ENCODE data around the gene FAF2.
"Not testable (repeated sequence)": the region's sequence is repeated elsewhere in the genome, so short reads cannot be mapped to it uniquely, and the experiment has no call there.

The FAF2 gene, protein sequence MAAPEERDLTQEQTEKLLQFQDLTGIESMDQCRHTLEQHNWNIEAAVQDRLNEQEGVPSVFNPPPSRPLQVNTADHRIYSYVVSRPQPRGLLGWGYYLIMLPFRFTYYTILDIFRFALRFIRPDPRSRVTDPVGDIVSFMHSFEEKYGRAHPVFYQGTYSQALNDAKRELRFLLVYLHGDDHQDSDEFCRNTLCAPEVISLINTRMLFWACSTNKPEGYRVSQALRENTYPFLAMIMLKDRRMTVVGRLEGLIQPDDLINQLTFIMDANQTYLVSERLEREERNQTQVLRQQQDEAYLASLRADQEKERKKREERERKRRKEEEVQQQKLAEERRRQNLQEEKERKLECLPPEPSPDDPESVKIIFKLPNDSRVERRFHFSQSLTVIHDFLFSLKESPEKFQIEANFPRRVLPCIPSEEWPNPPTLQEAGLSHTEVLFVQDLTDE

DNA sequence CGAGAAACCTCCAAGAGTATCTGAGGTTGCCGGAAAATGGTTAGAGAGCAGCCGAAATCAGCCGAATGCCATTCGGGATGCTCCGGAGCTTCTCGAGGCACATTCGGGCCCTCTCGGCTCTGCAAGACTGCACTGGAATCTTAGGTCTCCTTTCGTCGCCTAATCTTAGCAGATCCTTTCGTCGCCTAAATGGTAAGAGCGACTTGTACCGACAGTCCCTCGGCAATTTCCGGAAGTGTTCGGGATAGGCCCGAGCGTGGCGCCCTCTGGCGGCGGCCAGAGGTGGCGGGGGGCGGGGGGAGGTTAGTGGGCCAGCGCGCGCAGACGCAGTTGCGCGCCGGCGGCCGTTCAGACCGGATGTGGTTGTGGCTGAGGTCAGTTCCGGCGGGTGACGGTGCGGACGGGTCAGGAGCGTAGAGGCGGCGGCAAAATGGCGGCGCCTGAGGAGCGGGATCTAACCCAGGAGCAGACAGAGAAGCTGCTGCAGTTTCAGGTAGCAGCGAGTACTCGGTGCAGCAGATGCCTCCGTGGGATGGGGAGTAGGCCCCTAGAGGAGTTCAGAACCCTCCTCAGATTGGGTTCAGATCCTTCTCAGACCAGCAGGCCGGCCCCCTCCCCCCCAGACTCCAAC, at the start of gene FAF2:
Gene FAF2 (plus strand): TSS at position 408 of the 631 bp plus-strand sequence. CDS start 23 bp downstream, at position 431.
- peak; percentile 82 to 96 for DNase-seq

DNA sequence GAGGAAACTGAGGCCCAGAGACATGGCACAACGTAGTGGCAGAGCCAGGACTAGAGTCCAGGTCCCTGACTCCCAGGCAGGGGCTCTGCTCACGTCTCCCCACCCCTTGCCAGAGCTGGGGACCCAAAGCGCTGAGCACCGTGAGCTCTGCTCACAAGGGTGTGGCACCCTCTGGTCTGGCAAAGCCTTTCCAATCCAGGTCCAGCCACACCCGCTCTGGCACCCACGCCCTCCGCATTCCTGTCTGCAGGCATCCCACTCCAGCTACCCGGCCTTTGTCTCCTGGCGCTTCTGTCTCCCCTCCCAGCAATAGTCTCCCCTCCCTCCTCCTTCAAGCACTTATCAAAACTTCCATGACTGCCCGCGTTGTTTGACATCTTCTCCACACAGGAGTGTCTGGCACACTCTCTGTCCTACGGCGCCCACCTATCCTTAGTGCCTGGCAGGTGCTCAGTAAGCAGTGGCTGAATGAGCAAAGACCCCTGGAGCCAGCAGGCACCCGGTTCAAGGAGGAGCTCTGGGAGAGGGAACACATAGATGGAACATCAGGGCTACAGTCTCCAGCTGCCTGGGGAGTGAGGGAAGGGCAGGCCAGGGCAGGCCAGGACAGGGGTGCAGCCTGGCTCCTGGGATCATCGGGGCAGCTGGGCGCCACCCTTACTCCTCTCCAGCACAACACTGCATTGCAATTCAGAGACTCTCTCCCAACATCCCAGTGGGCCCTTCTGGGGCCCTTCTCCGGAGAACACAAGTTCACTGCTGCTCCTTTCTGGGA, 47.6 kb upstream of the FAF2 start:
- DNase-seq = no peak

DNA sequence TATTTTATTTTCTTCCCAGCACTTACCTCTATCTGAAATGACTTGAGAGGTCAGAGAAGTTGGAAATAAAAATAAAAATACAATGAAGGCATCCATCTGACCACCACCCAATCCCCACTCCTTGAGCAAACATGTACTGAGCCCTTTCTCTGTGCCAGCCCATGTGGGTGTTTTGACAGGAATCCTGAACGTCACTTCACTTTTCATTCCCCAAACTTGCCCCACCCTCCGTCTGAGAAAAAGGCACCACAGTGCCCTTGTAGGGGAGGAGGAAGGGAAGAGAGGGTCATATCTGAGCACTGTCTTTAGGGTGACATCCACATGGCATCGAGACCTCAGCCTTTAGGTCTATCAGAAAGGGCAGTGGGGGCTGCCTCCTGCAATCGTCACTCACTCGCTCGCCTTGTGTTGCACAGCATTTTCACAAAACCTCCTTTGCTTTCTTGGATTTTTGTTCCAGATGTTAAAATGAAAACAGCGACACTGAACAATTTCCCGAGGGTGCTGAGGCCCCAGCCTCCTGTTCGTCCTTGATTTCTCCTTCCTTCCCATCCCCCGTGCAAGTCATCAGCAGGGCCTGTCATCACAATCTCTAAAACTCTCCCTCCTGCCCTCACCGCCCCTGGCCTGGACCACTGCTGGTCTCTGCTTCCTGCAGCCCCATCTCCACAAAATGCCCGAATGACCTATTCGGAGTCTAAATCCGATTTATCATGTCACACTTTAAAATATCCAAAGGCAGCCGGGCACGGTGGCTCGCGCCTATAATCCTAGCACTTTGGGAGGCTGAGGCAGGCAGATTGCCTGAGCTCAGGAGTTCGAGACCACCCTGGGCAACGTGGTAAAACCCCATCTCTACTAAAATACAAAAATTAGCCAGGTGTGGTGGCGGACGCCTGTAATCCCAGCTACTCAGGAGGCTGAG, 46.6 kb upstream of the FAF2 start:
- no peak for DNase-seq

DNA sequence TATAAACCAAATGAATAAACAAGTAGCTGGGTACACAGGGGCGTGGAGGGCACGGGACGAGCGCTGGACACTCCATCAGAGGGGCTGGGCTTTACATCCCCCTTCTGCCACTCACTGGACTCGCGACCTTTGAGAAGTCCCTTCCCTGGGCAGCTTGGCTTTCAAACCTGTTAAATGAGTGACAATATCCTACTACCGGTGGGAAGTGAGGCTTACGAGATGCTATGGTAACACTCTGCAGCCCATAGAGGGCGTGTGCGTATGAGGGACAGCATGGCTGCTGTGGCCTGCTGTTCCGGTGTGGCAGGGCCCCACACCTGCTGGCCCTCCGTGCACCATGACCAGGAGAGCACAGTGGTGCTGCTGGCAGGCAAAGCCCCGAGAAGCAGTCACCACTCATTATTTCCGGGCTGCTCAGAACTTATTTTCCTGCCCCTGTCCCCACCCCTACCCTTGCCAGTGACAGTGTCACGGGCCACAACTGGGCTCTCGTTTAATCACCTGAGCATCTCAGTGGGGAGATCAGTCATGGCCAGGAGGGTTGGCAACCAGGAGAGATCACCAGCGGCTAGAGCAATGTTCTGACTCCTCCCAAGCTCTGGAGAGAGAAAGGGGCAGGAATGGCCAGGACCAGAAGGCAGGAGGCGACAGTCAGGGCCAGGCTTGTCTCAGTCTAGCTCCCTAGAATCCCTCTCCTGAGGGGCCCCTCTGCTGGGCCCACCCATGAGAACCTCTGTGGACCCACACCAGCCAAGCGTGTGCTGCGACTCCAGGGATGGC, 42.3 kb upstream of the FAF2 start:
- no peak for DNase-seq

DNA sequence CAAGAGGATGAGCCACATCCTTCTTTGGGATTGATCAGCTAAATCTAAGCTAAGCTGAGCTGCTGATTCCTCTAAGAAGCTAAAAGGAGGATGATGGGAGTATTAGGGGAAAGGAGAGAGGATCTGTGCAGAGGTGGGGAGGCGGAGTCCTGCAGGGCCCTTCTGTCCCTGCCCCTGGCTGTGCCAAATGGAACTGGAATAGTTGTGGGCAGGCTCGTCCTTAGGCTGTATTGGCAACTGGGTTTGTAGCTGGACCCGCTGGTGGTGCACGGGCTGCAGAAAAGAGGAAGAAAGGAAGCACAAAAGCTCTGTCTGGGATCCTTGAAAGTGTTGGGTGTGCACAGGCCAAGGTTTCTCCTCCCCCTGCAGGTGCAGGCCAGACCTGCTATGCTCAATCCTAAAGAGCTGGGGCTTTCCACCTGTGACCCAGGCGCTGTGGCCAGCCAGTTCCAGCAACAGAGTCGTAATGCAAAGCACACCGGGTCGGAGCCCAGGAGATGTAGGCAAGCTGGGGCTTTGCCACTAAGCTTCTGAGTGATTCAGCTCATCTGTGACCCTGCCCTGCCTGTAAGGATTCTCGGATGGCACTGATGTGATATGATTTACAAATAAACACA, 41.6 kb upstream of the FAF2 start:
- DNase-seq = no peak

DNA sequence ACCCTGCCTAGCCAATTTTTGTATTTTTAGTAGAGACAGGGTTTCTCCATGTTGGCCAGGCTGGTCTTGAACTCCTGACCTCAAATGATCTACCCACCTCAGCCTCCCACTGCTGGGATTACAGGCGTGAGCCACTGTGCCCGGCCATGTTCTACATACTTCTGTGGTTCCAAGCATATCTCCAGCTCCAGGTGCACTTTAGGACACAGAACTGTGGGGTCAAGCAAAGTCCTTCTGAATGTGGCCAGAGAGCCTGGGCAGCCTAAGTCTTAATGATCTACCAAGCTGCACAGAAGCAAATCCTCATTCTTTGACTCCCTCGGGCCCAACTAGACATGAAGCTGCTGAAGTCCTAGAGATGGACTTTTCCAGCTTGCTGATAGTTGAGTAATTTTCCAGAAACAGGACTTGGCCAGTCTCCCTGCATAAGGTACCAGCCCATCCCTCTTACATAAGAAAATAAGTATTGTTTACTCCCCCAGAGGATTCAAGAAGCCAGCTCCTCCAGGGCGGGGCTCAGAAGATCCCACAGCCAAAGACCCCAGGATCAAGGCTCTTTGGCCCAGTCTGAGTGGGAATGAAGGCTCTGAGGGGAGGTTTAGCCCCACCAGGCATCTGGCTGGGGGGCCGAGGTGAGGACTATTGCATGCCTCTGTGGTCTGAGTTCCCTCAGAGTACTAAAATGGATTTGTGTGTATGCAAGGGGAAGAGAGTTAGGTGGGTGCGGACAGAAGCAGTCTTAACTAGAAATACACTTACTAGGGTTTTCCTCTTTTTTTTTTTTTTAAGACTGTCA, 40.5 kb upstream of the FAF2 start:
- DNase-seq = no peak

DNA sequence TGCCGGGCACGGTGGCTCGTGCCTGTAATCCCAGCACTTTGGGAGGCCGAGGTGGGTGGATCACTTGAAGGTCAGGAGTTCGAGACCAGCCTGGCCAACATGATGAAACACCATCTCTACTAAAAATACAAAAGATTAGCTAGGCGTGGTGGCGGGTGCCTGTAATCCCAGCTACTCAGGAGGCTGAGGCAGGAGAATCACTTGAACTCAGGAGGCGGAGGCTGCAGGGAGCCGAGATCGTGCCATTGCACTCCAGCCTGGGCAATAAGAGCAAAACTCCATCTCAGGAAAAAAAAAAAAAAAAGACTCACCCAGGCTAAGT, 40.0 kb upstream of the FAF2 start:
- DNase-seq = not testable (repeated sequence)

DNA sequence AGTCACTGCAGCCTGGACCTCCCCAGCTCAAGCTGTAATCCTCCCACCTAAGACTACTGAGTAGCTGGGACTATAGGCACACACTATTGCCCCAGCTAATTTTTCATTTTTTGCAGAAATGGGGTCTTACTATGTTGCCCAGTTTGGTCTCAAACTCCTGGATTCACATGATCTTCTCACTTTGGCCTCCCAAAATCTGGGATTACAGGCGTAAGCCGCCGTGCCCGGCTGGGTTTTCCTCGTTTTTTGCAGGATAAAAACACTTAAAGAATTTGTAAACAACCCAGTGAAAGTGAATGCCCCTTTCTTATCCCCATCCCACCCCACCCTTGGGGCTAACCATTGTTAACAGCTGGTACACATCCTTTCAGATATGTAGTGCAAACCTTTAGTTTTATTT, 39.6 kb upstream of the FAF2 start:
- DNase-seq = no peak

DNA sequence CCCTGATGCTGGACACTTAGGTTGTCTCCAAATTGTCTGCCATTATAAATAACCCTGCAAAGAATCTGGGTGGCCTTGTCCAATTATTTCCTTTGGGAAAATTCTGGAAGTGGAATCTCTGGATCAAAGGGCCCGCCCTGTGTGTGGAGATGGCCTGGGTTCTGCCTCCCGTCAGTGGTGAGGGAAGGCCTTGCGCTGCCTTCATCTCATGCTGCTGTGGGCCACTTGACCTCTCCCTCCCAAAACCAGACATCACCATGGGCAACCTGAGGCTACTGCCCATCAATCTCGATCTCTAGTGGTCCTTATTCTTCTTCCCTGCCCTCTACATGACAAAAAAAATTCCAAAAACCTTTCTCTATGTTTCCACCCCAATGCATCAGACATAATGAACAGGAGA, 38.4 kb upstream of the FAF2 start:
- no peak for DNase-seq

DNA sequence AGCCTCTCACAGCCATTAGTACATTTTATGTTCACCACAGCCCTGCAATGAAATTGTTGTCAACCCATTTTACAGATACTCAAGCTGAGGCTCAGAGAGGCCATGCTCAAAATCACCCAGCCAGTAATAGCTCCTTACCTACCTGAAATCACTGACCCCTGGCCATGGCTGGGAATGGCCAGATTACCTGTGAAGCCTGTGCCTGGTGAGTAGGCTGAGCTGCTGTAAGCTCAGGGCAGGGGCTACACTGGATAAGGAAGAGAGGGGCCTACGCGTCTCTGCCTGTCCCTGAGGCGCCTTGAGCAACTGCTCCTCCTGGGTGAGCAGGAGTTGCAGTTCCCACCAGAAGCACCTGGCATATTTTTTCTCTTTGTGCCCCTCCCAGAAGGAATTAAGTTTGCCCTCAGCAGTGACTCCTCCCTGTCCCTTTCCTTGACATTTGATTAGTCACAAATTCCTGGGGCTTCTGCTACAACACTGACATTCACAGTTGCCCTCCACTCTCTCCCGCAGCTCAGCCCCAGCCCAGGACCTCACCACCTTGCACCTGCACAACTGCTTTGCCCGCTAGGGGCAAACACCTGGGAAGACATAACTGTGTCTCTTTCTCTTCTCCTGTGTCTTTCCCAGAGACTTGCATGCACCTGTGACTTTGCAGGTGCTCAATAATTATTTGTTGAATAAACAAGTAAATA, 37.6 kb upstream of the FAF2 start:
- no peak for DNase-seq

DNA sequence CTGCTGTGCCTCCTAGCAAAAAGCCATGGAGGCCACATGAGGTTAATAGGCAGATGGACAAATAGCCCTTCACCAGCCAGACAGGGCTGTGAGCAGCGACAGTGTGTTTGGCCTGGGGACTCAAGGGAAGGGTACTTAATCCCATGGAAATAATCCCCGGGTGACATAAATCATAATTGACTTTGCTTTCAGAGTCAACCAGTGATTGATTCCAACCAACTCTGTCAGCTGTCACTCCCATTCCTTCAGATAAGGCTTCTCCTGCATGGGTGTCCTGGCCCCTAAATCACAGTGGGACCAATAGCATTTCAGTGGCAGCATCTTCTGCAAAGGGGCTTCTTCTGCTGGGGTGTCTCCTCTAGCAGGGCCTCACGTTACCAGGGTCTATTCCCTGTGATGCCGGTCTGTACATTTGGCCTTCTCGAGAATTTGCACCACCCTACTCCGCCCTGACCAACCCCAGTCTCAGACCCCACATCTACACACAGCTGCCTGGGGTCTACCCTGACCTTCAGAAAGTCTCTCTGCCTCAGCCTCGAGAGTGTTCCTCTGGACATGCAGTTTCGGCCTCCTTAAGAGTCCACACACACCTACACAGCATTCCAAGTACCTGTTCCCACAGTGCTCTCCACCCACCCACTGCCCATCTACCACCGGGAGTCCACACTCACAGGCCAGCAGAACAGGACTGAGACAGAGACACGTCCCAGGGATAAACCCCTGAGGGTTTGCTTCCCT, 35.5 kb upstream of the FAF2 start:
- DNase-seq = no peak

DNA sequence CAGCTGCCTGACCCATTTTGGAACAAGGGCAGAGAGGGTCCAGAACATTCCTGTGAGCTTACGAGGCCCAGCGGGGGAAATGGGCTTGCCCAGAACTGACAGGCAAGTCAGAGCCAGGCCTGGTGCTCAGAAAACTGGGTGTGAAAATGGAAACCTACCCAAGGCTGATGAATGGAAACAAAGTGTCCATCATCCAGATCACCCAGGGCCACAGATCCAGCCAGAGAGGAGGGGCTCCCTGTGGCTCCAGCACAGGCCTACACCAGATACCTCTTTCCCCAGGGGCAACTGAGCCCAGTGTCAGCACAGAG, 35.0 kb upstream of the FAF2 start:
- DNase-seq = no peak

DNA sequence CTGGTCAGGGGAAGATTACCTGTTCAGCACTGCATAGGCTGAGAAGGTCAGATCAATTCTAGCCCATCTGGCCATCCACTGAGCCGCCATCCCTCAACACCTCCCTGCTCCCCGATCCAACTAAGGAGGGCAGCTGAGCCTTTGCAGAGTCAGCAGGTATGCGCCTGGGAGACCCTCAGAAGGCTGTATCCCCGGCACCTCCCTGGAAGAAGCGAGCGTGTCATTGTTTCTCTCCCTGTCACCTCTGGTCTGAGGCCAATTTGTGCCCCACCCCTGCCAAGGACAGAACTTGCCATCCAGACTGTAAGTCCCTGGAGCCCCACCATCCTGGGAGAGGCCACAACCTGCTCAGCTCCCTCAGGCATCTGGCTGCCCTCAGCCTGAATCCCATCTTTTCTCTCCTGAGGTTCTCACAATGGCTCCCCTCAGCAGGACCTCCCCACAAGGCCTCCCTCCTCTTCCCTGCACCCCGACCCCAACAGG, 34.4 kb upstream of the FAF2 start:
- DNase-seq = no peak

DNA sequence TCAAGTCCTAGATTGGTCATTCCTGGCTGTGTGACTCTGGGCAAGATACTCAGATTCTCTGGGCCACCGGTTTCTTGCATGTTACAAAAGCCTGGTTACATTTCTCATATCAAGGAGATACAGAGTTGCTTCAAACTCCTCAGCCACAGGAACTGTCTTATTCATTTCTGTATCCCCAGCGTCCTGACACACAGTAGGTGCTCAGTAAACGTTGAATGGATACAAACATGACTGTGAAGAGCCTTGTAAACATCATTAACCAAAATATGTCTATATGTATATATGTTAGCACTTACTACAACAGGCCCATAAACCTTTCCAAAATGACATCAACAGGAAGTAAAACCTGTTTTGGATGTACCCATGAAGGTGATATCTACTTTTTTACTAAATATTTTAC, 33.5 kb upstream of the FAF2 start:
- DNase-seq = no peak

DNA sequence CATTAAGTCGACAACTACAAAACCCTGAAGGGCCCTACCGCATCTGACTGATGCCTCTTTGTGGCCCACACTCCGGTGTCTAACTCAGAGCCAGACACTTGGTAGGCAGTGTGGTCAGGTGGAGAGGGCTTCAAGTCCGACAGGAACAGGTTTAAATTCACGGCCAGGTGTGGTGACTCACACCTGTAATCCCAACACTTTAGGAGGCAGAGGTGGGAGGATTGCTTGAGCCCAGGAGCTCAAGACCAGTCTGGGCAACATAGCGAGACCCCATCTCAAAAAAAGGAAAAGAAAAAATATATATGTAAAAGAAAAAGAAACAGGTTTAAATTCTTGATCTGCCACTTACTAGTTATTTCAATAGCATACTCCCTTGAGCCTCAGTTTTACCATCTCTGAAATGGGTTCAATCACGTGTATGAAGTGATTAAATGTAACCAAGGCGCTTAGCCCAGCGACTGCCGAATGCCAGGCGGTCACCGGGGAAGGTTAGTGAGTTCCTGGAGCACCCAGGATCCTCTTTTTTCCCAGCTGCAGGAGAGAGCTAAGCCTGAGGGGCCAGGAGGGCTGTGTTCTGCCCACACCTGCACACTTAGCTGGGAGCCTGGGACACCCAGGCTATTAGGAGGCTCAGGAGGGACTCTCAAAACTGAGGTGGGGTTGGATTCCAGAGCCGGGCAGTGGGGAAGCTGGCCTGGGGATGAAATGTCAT, 32.8 kb upstream of the FAF2 start:
- DNase-seq = no peak

DNA sequence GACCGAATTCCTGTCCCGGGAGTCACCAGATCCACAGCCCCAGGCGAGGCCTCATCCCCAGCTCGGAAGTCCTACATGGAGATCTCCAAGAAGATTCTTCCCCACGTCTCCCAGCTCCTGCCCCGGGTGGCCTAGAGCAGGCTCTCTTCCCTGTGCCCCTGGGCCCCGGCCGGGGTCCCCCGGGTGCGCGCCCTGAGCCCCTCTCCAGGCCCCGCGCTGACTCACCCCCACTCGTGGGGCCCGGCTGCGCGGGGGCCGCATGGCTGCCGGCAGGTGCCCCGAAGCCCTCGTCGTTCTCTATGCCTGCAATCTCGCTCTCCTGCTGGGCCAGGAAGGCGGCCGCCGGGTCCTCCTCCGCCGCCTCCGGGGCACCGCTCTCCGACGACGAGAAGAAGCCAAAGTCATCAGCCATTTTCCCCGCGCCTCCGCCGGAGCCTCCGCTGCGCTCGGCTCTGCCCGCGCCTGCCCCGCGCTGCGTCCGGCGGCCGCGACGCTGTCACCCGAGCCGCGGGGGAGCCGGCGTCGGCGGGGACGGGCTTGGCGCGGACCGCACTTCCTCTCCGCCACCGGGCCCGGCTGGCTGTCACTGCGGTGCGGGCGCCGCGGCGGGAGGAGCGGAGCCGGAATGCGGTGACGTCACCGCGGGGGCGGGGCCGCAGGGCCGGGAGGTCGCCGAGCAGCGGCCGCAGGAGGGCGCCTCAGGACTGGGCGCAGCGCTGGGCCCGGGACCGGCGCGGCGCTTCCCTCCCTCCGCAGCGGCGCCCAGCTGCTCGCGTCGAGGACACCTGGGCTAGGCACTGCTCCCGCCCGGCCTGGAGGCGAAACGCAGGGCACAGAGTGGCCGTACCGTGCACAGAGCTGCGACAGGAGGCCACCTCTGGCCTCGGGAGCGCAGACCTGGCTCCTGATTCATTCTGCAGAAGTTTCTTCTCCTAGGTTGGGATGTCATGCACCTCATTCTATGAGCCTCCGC, 31.9 kb upstream of the FAF2 start, which contains the start of gene CLTB:
Gene CLTB (minus strand): TSS at position 588 of the 973 bp plus-strand sequence. CDS start 176 bp downstream, at position 412.
- DNase-seq = peak; percentile 25 to 38

DNA sequence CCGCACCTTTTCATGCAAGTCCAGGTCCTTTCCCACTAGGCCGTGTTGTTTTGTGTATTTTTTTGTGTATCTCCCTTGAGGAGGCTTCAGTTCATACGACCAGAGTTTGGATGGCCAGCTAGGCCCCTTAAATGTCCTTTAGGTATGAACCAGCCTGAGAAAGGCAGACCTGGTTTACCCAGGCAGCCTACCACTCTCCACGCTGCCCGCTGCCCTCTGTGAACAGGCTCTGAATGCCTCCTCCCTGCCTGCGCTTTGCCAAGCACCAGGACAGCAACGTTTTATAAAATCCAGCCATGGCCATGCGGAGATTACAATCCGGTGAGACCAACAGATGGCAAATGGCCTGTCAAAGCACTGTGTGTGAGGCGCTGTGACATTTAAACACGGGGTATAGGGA, 31.2 kb upstream of the FAF2 start:
- DNase-seq = no peak
